ENCODE measurements around the gene OR4D11.

DNA sequence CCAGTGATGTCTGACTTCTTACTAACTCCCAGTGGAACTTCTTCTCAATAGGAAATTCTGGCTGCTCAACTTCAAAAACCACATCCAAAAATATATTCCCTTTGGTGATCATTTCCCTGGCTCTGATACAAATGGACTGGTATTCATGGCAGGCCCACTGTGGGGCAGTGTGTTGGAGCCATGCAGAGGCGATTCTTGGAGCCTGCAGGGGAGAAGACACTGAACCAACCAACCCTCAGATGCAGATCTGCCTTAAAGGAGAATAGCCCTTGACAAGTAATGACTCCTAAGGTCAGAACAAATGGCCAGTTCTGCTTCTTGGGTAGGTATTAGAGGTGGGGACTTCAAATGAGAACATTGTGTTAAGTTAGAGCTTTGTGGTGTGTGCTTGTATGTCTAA lies 20.2 kb downstream of the OR4D11 start:
- TF ChIP-seq, protein P1, sequence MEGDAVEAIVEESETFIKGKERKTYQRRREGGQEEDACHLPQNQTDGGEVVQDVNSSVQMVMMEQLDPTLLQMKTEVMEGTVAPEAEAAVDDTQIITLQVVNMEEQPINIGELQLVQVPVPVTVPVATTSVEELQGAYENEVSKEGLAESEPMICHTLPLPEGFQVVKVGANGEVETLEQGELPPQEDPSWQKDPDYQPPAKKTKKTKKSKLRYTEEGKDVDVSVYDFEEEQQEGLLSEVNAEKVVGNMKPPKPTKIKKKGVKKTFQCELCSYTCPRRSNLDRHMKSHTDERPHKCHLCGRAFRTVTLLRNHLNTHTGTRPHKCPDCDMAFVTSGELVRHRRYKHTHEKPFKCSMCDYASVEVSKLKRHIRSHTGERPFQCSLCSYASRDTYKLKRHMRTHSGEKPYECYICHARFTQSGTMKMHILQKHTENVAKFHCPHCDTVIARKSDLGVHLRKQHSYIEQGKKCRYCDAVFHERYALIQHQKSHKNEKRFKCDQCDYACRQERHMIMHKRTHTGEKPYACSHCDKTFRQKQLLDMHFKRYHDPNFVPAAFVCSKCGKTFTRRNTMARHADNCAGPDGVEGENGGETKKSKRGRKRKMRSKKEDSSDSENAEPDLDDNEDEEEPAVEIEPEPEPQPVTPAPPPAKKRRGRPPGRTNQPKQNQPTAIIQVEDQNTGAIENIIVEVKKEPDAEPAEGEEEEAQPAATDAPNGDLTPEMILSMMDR (IDR thresholded peaks at IDR 0.05): no peak
- TF ChIP-seq POLR2A (IDR thresholded peaks at IDR 0.05) (no peak), POLR2AphosphoS5 (IDR thresholded peaks at IDR 0.05) (no peak), EP300 (IDR thresholded peaks at IDR 0.05; ENCODE audit: low read depth) (no peak)

Measured in transverse colon (tissue), 4 donors.